Neutrophil (primary cell): ENCODE measurements around the gene C1orf105.

ENCODE experiments used
- H3K27ac ChIP-seq: fragments of 200-600 bp; sonication (generic); 2 replicates; pipeline ENCODE4 v1.5.1; 2016; ENCODE audit warnings: mild to moderate bottlenecking, moderate library complexity
- H3K27me3 ChIP-seq: fragments of 200-600 bp; sonication (generic); 2 replicates; pipeline ENCODE4 v1.6.0; 2016; ENCODE audit warnings: mild to moderate bottlenecking
- H3K36me3 ChIP-seq: fragments of 200-600 bp; sonication (generic); 2 replicates; pipeline ENCODE4 v1.5.1; 2017
- H3K4me1 ChIP-seq, 2 experiments: fragments of 200-600 bp in 1 of 2; sonication (generic) in 1 of 2; 1 replicate in 1 of 2; 2 replicates in 1 of 2; pipeline versions ENCODE4 v1.5.1 to v1.6.1; 2013 to 2016; ENCODE audit warnings: low read depth in 1 of 2, low read length in 1 of 2, mild to moderate bottlenecking in 1 of 2, moderate library complexity in 1 of 2; ENCODE audit not compliant: control insufficient read depth in 1 of 2, insufficient read depth in 1 of 2
- H3K4me3 ChIP-seq, 2 experiments: fragments of 200-600 bp in 1 of 2; sonication (generic) in 1 of 2; 1 replicate in 1 of 2; 2 replicates in 1 of 2; pipeline ENCODE4 v1.5.1; 2013 to 2016; ENCODE audit warnings: low read depth in 1 of 2, low read length in 1 of 2, mild to moderate bottlenecking in 1 of 2, moderate library complexity in 1 of 2
- H3K9me3 ChIP-seq: fragments of 200-600 bp; sonication (generic); 2 replicates; pipeline ENCODE4 v1.5.1; 2016
- TF ChIP-seq, protein P1 (sequence below): fragments of 200-600 bp; sonication (generic); IDR thresholded peaks from 2 replicates; pipeline ENCODE4 v1.5.1; 2016; ENCODE audit warnings: antibody characterized with exemption

C1orf105 gene

GRCh38 chr1:172399756-172400721 lies 20.4 kb upstream of the C1orf105 start:
- Histone ChIP-seq H3K4me1 (no peaks in the 10 kb centered on the region), H3K27me3 (no peaks in the 10 kb centered on the region), H3K4me3 (no peak overlapping the region), H3K9me3 (no peaks in the 10 kb centered on the region), H3K36me3 (no peaks in the 10 kb centered on the region), H3K27ac (no peak overlapping the region)
- TF ChIP-seq, protein P1, sequence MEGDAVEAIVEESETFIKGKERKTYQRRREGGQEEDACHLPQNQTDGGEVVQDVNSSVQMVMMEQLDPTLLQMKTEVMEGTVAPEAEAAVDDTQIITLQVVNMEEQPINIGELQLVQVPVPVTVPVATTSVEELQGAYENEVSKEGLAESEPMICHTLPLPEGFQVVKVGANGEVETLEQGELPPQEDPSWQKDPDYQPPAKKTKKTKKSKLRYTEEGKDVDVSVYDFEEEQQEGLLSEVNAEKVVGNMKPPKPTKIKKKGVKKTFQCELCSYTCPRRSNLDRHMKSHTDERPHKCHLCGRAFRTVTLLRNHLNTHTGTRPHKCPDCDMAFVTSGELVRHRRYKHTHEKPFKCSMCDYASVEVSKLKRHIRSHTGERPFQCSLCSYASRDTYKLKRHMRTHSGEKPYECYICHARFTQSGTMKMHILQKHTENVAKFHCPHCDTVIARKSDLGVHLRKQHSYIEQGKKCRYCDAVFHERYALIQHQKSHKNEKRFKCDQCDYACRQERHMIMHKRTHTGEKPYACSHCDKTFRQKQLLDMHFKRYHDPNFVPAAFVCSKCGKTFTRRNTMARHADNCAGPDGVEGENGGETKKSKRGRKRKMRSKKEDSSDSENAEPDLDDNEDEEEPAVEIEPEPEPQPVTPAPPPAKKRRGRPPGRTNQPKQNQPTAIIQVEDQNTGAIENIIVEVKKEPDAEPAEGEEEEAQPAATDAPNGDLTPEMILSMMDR: no peak

DNA sequence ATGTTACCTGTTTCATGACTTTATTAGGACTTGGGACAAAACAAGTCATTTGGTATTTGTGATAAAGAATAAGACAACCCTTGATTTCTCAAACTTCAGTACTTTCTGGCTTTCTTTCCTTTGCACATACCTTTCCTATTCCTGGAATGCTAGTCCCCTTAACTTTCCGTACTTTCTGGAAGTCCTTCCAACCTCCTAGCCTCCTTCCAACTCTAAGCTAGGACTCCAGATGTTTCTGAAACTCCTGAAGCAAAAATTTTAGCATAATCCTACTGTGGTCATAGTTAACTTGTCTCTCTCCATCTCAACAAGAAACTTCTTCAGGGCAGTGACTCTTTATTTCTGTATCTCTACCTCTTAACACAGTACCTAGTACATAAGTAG lies 19.8 kb upstream of the C1orf105 start:
- TF ChIP-seq, protein P1: no peak

GRCh38 chr1:172401477-172401876 lies 19.0 kb upstream of the C1orf105 start:
- Histone ChIP-seq H3K4me3 (no peak overlapping the region), H3K36me3 (no peaks in the 10 kb centered on the region), H3K4me1 (no peaks in the 10 kb centered on the region), H3K9me3 (no peaks in the 10 kb centered on the region), H3K27me3 (no peaks in the 10 kb centered on the region), H3K27ac (no peak overlapping the region)
- TF ChIP-seq, protein P1: no peak

More for the DNA sequence above, 19.8 kb upstream of the C1orf105 start:
- no peaks in the 10 kb centered on the region for H3K4me1 ChIP-seq
- H3K27me3 ChIP-seq: no peaks in the 10 kb centered on the region
- no peak overlapping the region for H3K4me3 ChIP-seq
- H3K9me3 ChIP-seq: no peaks in the 10 kb centered on the region
- H3K27ac ChIP-seq: no peak overlapping the region
- no peaks in the 10 kb centered on the region for H3K36me3 ChIP-seq

GRCh38 chr1:172401892-172402291 lies 18.6 kb upstream of the C1orf105 start:
- Histone ChIP-seq H3K36me3 (no peaks in the 10 kb centered on the region), H3K9me3 (no peaks in the 10 kb centered on the region), H3K27ac (no peak overlapping the region), H3K4me1 (no peaks in the 10 kb centered on the region), H3K27me3 (no peaks in the 10 kb centered on the region), H3K4me3 (no peak overlapping the region)
- TF ChIP-seq, protein P1: no peak

DNA sequence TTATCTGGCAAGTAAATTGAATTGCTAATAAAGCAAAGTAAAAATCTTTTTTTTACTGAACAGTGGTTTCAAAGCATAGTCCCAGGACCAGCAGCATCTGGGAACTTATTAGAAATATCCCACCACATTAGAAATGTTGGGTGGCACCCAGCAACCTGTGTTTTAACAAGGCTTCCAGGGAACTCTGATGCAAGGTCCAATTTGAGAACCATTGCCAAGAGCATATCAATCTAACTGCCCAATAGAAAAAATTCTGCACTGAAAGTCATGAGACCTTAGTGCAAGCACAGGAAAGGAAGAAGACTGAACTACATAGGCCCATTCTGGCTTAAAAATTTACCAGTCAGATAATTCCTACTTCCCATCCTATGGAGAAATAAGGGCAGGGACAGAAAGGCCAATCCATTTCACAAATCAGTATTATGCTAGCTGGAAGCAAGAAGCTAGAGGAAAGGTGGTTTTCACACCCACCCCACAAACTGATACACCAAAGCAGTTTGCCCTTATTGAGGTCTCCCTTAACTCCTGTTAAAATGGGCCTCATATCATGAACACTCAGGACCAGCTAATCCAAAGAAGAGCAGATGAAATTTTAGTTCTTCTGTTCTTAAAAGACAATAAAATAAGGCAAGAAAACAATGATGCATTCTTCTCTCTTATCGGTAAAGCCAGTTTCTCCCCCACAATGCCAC lies 17.5 kb upstream of the C1orf105 start:
- TF ChIP-seq, protein P1: no peak
- no peaks in the 10 kb centered on the region for H3K27me3 ChIP-seq
- no peak overlapping the region for H3K27ac ChIP-seq
- H3K9me3 ChIP-seq: no peaks in the 10 kb centered on the region
- no peaks in the 10 kb centered on the region for H3K4me1 ChIP-seq
- no peaks in the 10 kb centered on the region for H3K36me3 ChIP-seq
- H3K4me3 ChIP-seq: no peak overlapping the region
